Hepatocyte (in vitro differentiated cells): Measurements from ENCODE around the gene TMEM267. TPM values are rescaled to one million over a fixed set of nuclear protein-coding genes. Genes with fewer than 3 reads are reported as not detected.

Experiments
- DNase-seq: peaks from one replicate; pipeline ENCODE4 v3.0.0-alpha.2; 2016; ENCODE audit warnings: low spot score
- H2AFZ ChIP-seq: fragments of 200-600 bp; sonication (generic); 2 replicates; pipeline ENCODE4 v1.6.0; 2016; ENCODE audit warnings: antibody characterized with exemption, mild to moderate bottlenecking
- H3K27ac ChIP-seq: fragments of 200-600 bp; sonication (generic); 2 replicates; pipeline ENCODE4 v1.5.1; 2016; ENCODE audit warnings: mild to moderate bottlenecking
- H3K27me3 ChIP-seq: fragments of 200-600 bp; sonication (generic); 2 replicates; pipeline ENCODE4 v1.6.1; 2016
- H3K36me3 ChIP-seq: fragments of 200-600 bp; sonication (generic); replicated peaks from 2 replicates; pipeline ENCODE4 v1.5.1; 2016; ENCODE audit warnings: low read depth; ENCODE audit not compliant: insufficient read depth
- H3K4me1 ChIP-seq: fragments of 200-600 bp; sonication (generic); 2 replicates; pipeline ENCODE4 v1.5.1; 2016; ENCODE audit warnings: mild to moderate bottlenecking, moderate library complexity; ENCODE audit not compliant: insufficient read depth
- H3K4me2 ChIP-seq: fragments of 200-600 bp; sonication (generic); 2 replicates; pipeline ENCODE4 v1.6.0; 2016
- H3K4me3 ChIP-seq: fragments of 200-600 bp; sonication (generic); 2 replicates; pipeline ENCODE4 v1.5.1; 2016; ENCODE audit warnings: mild to moderate bottlenecking
- H3K79me2 ChIP-seq: fragments of 200-600 bp; sonication (generic); 2 replicates; pipeline ENCODE4 v1.6.0; 2017; ENCODE audit warnings: mild to moderate bottlenecking
- H3K9me2 ChIP-seq: fragments of 200-600 bp; sonication (generic); replicated peaks from 2 replicates; pipeline ENCODE4 v1.6.0; 2017; ENCODE audit warnings: mild to moderate bottlenecking; ENCODE audit not compliant: insufficient read depth
- H3K9me3 ChIP-seq: fragments of 200-600 bp; sonication (generic); 2 replicates; pipeline ENCODE4 v1.5.1; 2016; ENCODE audit warnings: low read depth, mild to moderate bottlenecking
- H4K20me1 ChIP-seq: fragments of 200-600 bp; sonication (generic); 2 replicates; pipeline ENCODE4 v1.6.0; 2016; ENCODE audit warnings: mild to moderate bottlenecking; ENCODE audit not compliant: insufficient read depth, poor library complexity, severe bottlenecking
- CTCF ChIP-seq: fragments of 200-600 bp; sonication (generic); IDR thresholded peaks from 2 replicates; pipeline ENCODE4 v1.5.1; 2016; ENCODE audit warnings: antibody characterized with exemption, mild to moderate bottlenecking; ENCODE audit not compliant: poor library complexity
- EZH2 ChIP-seq: fragments of 200-600 bp; sonication (generic); IDR thresholded peaks from 2 replicates; pipeline ENCODE4 v1.6.1; 2016; ENCODE audit warnings: antibody characterized with exemption, mild to moderate bottlenecking, borderline replicate concordance
- EZH2phosphoT487 ChIP-seq: fragments of 200-600 bp; sonication (generic); IDR thresholded peaks from one replicate; pipeline ENCODE4 v1.6.1; 2018; ENCODE audit warnings: antibody characterized with exemption, mild to moderate bottlenecking, low read depth, moderate library complexity; ENCODE audit not compliant: unreplicated experiment, severe bottlenecking
- WGBS: methylation state at CpG from one replicate; pipeline ENCODE4 v1.1.6; 2016; ENCODE audit warnings: low lambda C conversion rate; ENCODE audit errors: missing lambda C conversion rate; 5-methylcytosine and 5-hydroxymethylcytosine counted together
- polyA plus RNA-seq: library from polyadenylated mRNA; unstranded; fragments of >200 nt; fragmentation: Nextera tagmentation; extraction: Ambion mirVana; gene quantifications from 2 replicates; pipeline ENCODE4 v1.2.1, GENCODE V29; 2016
- total RNA-seq: library from RNA; depleted of rRNA; stranded (reverse); fragments of >200 nt; gene quantifications from 2 replicates; pipeline ENCODE4 v1.2.3, GENCODE V29; 2014

The TMEM267 gene
- total and polyA plus RNA-seq, 2 experiments from 2014 or later = 9.7 to 19.4 TPM

GRCh38 chr5:43422143-43422542 is 61.5 kb downstream of the TMEM267 start:
- Histone ChIP-seq H2AFZ (no peak overlapping the region), H3K79me2 (no peaks in the 10 kb centered on the region), H3K4me2 (peak overlapping the region; percentile 39), H3K36me3 (no peaks in the 10 kb centered on the region), H3K9me3 (no peaks in the 10 kb centered on the region), H3K27me3 (no peaks in the 10 kb centered on the region), H3K4me1 (peaks cover 6% of the 10 kb centered on the region), H3K27ac (peak overlapping the region; percentile 80), H4K20me1 (no peaks in the 10 kb centered on the region), H3K9me2 (no peaks in the 10 kb centered on the region), H3K4me3 (no peak overlapping the region)
- 35% methylated on average over 2 of the region's 2 CpGs for WGBS
- TF ChIP-seq EZH2phosphoT487 (no peak), CTCF (no peak), EZH2 (no peak)
- peak; percentile 63 for DNase-seq

- WGBS = 97% methylated on average over 7 of the region's 7 CpGs
- no peaks in the 10 kb centered on the region for H4K20me1 ChIP-seq
- no peaks in the 10 kb centered on the region for H3K9me3 ChIP-seq
- H3K27ac ChIP-seq = peak overlapping the region; percentile 80
- no peaks in the 10 kb centered on the region for H3K79me2 ChIP-seq
- TF ChIP-seq CTCF (no peak), EZH2phosphoT487 (no peak), EZH2 (no peak)
- H3K4me2 ChIP-seq = peak overlapping the region; percentile 15
- no peak overlapping the region for H3K4me3 ChIP-seq
- peaks cover 6% of the 10 kb centered on the region for H3K4me1 ChIP-seq
- no peaks in the 10 kb centered on the region for H3K27me3 ChIP-seq
- DNase-seq = no peak
- no peaks in the 10 kb centered on the region for H3K9me2 ChIP-seq
- H2AFZ ChIP-seq = no peak overlapping the region
- H3K36me3 ChIP-seq = no peaks in the 10 kb centered on the region
Observed at GRCh38 chr5:43421450-43422133, 62.1 kb downstream of the TMEM267 start.

GRCh38 chr5:43420241-43420640 is 63.4 kb downstream of the TMEM267 start:
- Histone ChIP-seq H3K27ac (no peak overlapping the region), H3K9me3 (no peaks in the 10 kb centered on the region), H2AFZ (no peak overlapping the region), H4K20me1 (no peaks in the 10 kb centered on the region), H3K79me2 (no peaks in the 10 kb centered on the region), H3K4me3 (no peak overlapping the region), H3K4me1 (peaks cover 6% of the 10 kb centered on the region), H3K27me3 (no peaks in the 10 kb centered on the region), H3K4me2 (no peak overlapping the region), H3K36me3 (no peaks in the 10 kb centered on the region), H3K9me2 (no peaks in the 10 kb centered on the region)
- DNase-seq = no peak
- WGBS = 73% methylated on average over 4 of the region's 4 CpGs
- TF ChIP-seq CTCF (no peak), EZH2 (no peak), EZH2phosphoT487 (no peak)
